ENCODE measurements around the gene B3GNT5.

GRCh38 chr3:183290216-183290615 is 37.2 kb downstream of the B3GNT5 start:
- TF ChIP-seq CTCF (IDR thresholded peaks at IDR 0.05), result no peak
- TF ChIP-seq EZH2 (IDR thresholded peaks at IDR 0.05; ENCODE audit: borderline replicate concordance, insufficient read depth, low read depth, low read length, poor library complexity, severe bottlenecking), result no peak

Measured in B cell (primary cell).